PC-3 (cell line): Measurements from ENCODE around the gene PRR12. TPM values are rescaled to one million over a fixed set of nuclear protein-coding genes. Genes with fewer than 3 reads are reported as not detected.

Source experiments
- ATAC-seq: fragments of 200-7000 bp; cut with Tn5 transposase; 2 replicates; pipeline ENCODE4 v1.9.1; 2020; ENCODE audit warnings: mild to moderate bottlenecking, moderate library complexity
- BruUV-seq: library from RNA; stranded (reverse); fragments of 400-500 nt; replicated peaks from 2 replicates; lab custom pipeline; 2021; lab: Mats Ljungman, UMichigan
- CTCF ChIA-PET: fragments of 300-600 bp; sonication (Branson Sonifier 250); formaldehyde crosslinking; loops from one replicate; lab custom pipeline; 2022; ENCODE audit warnings: antibody characterized with exemption; lab: Charles Lee
- POLR2A ChIA-PET: fragments of 300-600 bp; sonication (Branson Sonifier 250); formaldehyde crosslinking; loops from one replicate; lab custom pipeline; 2022; ENCODE audit warnings: antibody characterized with exemption; ENCODE audit not compliant: unreplicated experiment; lab: Charles Lee
- DNase-seq: peaks from one replicate; pipeline ENCODE4 v3.0.0-alpha.2; 2015
- H2AFZ ChIP-seq: fragments of 300-600 bp; sonication (generic); 2 replicates; pipeline ENCODE4 v1.6.0; 2016; ENCODE audit warnings: antibody characterized with exemption, low read length
- H3F3A ChIP-seq: fragments of 300-600 bp; sonication (generic); one replicate; pipeline ENCODE4 v1.6.0; 2017; ENCODE audit warnings: antibody characterized with exemption, low read length, control low read depth, mild to moderate bottlenecking; ENCODE audit not compliant: unreplicated experiment
- H3K27ac ChIP-seq: fragments of 300-600 bp; sonication (generic); 2 replicates; pipeline ENCODE4 v1.5.1; 2016; ENCODE audit warnings: mild to moderate bottlenecking, low read length
- H3K27me3 ChIP-seq: fragments of 300-600 bp; sonication (generic); 2 replicates; pipeline ENCODE4 v1.6.1; 2016; ENCODE audit warnings: low read length, mixed read lengths
- H3K36me3 ChIP-seq: fragments of 300-600 bp; sonication (generic); 2 replicates; pipeline ENCODE4 v1.6.1; 2016; ENCODE audit warnings: low read depth, mixed run types, low read length, mixed read lengths
- H3K4me1 ChIP-seq: fragments of 300-600 bp; sonication (generic); 2 replicates; pipeline ENCODE4 v1.5.1; 2016; ENCODE audit warnings: low read length; ENCODE audit not compliant: insufficient read depth
- H3K4me2 ChIP-seq: fragments of 300-600 bp; sonication (generic); 2 replicates; pipeline ENCODE4 v1.6.0; 2016; ENCODE audit warnings: low read length
- H3K4me3 ChIP-seq: fragments of 300-600 bp; sonication (generic); 2 replicates; pipeline ENCODE4 v1.5.1; 2016; ENCODE audit warnings: mild to moderate bottlenecking, low read length, mixed read lengths
- H3K79me2 ChIP-seq: fragments of 300-600 bp; sonication (generic); 2 replicates; pipeline ENCODE4 v1.6.1; 2017; ENCODE audit warnings: low read length, mixed read lengths
- H3K9ac ChIP-seq: fragments of 300-600 bp; sonication (generic); 2 replicates; pipeline ENCODE4 v1.6.0; 2016; ENCODE audit warnings: mild to moderate bottlenecking, low read length
- H3K9me2 ChIP-seq: fragments of 300-600 bp; sonication (generic); replicated peaks from 2 replicates; pipeline ENCODE4 v1.6.1; 2016; ENCODE audit warnings: mixed run types, low read length, mixed read lengths
- H3K9me3 ChIP-seq: fragments of 300-600 bp; sonication (generic); 2 replicates; pipeline ENCODE4 v1.6.1; 2016; ENCODE audit warnings: low read length, mixed read lengths
- H4K20me1 ChIP-seq: fragments of 300-600 bp; sonication (generic); 2 replicates; pipeline ENCODE4 v1.6.1; 2016; ENCODE audit warnings: low read length, mixed read lengths
- EZH2 ChIP-seq: fragments of 300-600 bp; sonication (generic); IDR thresholded peaks from one replicate; pipeline ENCODE4 v1.6.1; 2017; ENCODE audit warnings: antibody characterized with exemption, mild to moderate bottlenecking, low read length; ENCODE audit not compliant: unreplicated experiment
- EZH2phosphoT487 ChIP-seq: fragments of 300-600 bp; sonication (generic); IDR thresholded peaks from 2 replicates; pipeline ENCODE4 v1.6.1; 2018; ENCODE audit warnings: mild to moderate bottlenecking, antibody characterized with exemption, low read length, borderline replicate concordance
- intact Hi-C: fragments of 100-400 bp; cut with micrococcal nuclease; formaldehyde crosslinking; loops from 2 replicates; pipeline ENCODE4 v1.9.0; 2023
- total RNA-seq: library from RNA; depleted of rRNA; stranded (reverse); fragments of >200 nt; gene quantifications from 2 replicates; pipeline ENCODE4 v1.2.3, GENCODE V29; 2014
- TF ChIP-seq, protein P1 (sequence below): fragments of 300-600 bp; sonication (generic); conservative IDR thresholded peaks from 2 replicates; pipeline ENCODE4 v1.5.1; 2017; ENCODE audit warnings: antibody characterized with exemption, low read depth, mild to moderate bottlenecking, low read length

The PRR12 gene
- total RNA-seq, 1 experiment from 2014 or later = 14.6 TPM

DNA sequence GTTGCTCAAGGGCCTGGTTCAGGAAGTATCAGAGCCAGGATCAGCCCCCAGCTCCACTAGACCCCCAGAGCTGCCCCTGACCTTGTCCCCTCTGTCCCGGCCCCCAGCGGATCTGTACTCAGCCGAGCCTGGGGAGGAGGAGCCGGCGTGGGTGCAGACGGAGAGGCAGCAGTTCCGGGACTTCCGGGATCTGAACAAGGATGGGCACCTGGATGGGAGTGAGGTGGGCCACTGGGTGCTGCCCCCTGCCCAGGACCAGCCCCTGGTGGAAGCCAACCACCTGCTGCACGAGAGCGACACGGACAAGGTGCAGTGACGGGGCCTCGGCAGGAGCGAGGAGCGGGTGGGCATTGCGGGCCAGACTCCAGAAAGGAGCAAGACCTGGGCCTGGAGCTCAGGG, 48.5 kb upstream of the PRR12 start:
- no TSS peak for BruUV-seq
- DNase-seq (no peak), ATAC-seq (no peak)
- intact Hi-C loops = no loop called here
- Histone ChIP-seq H3K4me2 (no peak overlapping the region), H3K4me1 (peaks cover 8% of the 10 kb centered on the region; the same call in 1 of the 2 replicates), H3K36me3 (no peaks in the 10 kb centered on the region), H2AFZ (no peak overlapping the region), H3K9ac (no peak overlapping the region), H3K79me2 (no peaks in the 10 kb centered on the region), H3K27ac (no peak overlapping the region), H3K9me2 (no peaks in the 10 kb centered on the region), H4K20me1 (no peaks in the 10 kb centered on the region), H3K27me3 (no peaks in the 10 kb centered on the region), H3K9me3 (no peaks in the 10 kb centered on the region), H3K4me3 (no peak overlapping the region), H3F3A (no peaks in the 10 kb centered on the region)
- POLR2A ChIA-PET = no interaction called here
- no peak for TF ChIP-seq EZH2
- no peak for TF ChIP-seq EZH2phosphoT487
- TF ChIP-seq, protein P1, sequence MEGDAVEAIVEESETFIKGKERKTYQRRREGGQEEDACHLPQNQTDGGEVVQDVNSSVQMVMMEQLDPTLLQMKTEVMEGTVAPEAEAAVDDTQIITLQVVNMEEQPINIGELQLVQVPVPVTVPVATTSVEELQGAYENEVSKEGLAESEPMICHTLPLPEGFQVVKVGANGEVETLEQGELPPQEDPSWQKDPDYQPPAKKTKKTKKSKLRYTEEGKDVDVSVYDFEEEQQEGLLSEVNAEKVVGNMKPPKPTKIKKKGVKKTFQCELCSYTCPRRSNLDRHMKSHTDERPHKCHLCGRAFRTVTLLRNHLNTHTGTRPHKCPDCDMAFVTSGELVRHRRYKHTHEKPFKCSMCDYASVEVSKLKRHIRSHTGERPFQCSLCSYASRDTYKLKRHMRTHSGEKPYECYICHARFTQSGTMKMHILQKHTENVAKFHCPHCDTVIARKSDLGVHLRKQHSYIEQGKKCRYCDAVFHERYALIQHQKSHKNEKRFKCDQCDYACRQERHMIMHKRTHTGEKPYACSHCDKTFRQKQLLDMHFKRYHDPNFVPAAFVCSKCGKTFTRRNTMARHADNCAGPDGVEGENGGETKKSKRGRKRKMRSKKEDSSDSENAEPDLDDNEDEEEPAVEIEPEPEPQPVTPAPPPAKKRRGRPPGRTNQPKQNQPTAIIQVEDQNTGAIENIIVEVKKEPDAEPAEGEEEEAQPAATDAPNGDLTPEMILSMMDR = no peak
- CTCF ChIA-PET = no interaction called here

DNA sequence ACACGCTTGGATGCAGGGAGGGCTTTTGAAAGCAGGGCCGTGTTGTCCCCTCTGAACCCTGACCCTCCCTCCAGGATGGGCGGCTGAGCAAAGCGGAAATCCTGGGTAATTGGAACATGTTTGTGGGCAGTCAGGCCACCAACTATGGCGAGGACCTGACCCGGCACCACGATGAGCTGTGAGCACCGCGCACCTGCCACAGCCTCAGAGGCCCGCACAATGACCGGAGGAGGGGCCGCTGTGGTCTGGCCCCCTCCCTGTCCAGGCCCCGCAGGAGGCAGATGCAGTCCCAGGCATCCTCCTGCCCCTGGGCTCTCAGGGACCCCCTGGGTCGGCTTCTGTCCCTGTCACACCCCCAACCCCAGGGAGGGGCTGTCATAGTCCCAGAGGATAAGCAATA, 48.0 kb upstream of the PRR12 start:
- BruUV-seq = TSS peak; percentile 67
- intact Hi-C loops = no loop called here
- Histone ChIP-seq H3K4me3 (no peak overlapping the region), H3K9ac (no peak overlapping the region), H3K27me3 (no peaks in the 10 kb centered on the region), H3K36me3 (no peaks in the 10 kb centered on the region), H4K20me1 (no peaks in the 10 kb centered on the region), H3K79me2 (no peaks in the 10 kb centered on the region), H2AFZ (no peak overlapping the region), H3K9me3 (no peaks in the 10 kb centered on the region), H3K27ac (no peak overlapping the region), H3F3A (no peaks in the 10 kb centered on the region), H3K4me2 (no peak overlapping the region), H3K9me2 (no peaks in the 10 kb centered on the region), H3K4me1 (peaks cover 8% of the 10 kb centered on the region; the same call in 1 of the 2 replicates)
- DNase-seq (no peak), ATAC-seq (no peak)
- CTCF ChIA-PET = no interaction called here
- TF ChIP-seq EZH2phosphoT487 (no peak), EZH2 (no peak)
- POLR2A ChIA-PET = interaction anchor here (0.6 kb wide), 1 partner anchor 18 kb away, joined by 6 read pairs; no protein-coding TSS in a partner anchor

DNA sequence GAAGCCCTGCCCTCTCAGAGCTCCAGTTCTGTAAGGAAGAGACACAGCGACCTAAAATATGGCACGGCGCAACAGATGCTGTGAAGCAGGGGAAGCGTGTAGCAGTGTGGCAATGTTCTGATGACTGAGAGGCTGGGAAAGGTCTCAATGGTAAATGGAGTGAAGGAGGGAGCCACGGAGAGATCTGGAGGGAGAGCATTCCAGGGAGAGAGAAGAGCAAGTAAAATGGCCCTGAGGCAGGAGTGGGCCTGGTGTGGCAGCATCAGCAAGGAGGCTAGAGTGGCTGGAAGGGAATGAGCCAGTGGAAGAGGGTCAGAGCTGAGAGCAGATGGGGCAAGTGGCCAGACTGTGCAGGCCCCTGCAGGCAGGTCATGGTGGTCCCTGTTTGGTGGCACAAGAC, 46.8 kb upstream of the PRR12 start:
- Histone ChIP-seq H3K79me2 (no peaks in the 10 kb centered on the region), H3K9me3 (no peaks in the 10 kb centered on the region), H3K27me3 (no peaks in the 10 kb centered on the region), H3K36me3 (no peaks in the 10 kb centered on the region), H2AFZ (no peak overlapping the region), H3K4me3 (no peak overlapping the region), H3F3A (no peaks in the 10 kb centered on the region), H3K4me1 (peaks cover 8% of the 10 kb centered on the region; the same call in 1 of the 2 replicates), H3K27ac (no peak overlapping the region), H3K4me2 (no peak overlapping the region), H3K9ac (no peak overlapping the region), H3K9me2 (no peaks in the 10 kb centered on the region), H4K20me1 (no peaks in the 10 kb centered on the region)
- DNase-seq (no peak), ATAC-seq (no peak)
- intact Hi-C loops = no loop called here
- ChIA-PET POLR2A (no interaction called here), CTCF (no interaction called here)
- BruUV-seq = no TSS peak
- TF ChIP-seq EZH2phosphoT487 = no peak
- TF ChIP-seq, protein P1 = no peak
- TF ChIP-seq EZH2 = no peak
